SK-N-SH (cell line): Measurements from ENCODE around the gene ACD. TPM values are rescaled to one million over a fixed set of nuclear protein-coding genes. Genes with fewer than 3 reads are reported as not detected.

Experiments
- CTCF ChIA-PET: fragments of 300-600, 350-600 bp; formaldehyde crosslinking; extraction: SDS; loops from one replicate; lab custom pipeline; 2021; lab: Yijun Ruan, JAX
- POLR2A ChIA-PET: fragments of 350-600 bp; sonication (Branson Sonifier 250); formaldehyde crosslinking; extraction: SDS; loops from one replicate; lab custom pipeline; 2020; ENCODE audit warnings: antibody characterized with exemption, inconsistent platforms; lab: Yijun Ruan, JAX
- DNase-seq: peaks from one replicate; pipeline ENCODE4 v3.0.0; 2012
- H2AFZ ChIP-seq: fragments of 200-600 bp; sonication (generic); 2 replicates; pipeline ENCODE4 v1.8.1; 2016; ENCODE audit warnings: antibody characterized with exemption, mild to moderate bottlenecking, low read depth
- H3F3A ChIP-seq: fragments of 200-600 bp; sonication (generic); replicated peaks from 2 replicates; pipeline ENCODE3; 2016; ENCODE audit warnings: antibody characterized with exemption, mild to moderate bottlenecking; ENCODE audit not compliant: insufficient read depth
- H3K27ac ChIP-seq, 2 experiments: fragments of 200-500 bp in 1 of 2; fragments of 200-600 bp in 1 of 2; sonication (Bioruptor generic) in 1 of 2; sonication (generic), shearing (Covaris generic) in 1 of 2; 2 replicates each; pipeline versions ENCODE4 v1.5.1 to v1.6.1; 2014 to 2016; ENCODE audit warnings: low read depth in 2 of 2, inconsistent platforms in 1 of 2, low read length in 1 of 2, mild to moderate bottlenecking in 1 of 2, mixed read lengths in 1 of 2
- H3K27me3 ChIP-seq: fragments of 200-600 bp; sonication (generic), shearing (Covaris generic); 2 replicates; pipeline ENCODE4 v1.6.1; 2016; ENCODE audit warnings: mixed run types; ENCODE audit not compliant: insufficient read depth
- H3K36me3 ChIP-seq, 2 experiments: fragments of 200-500 bp in 1 of 2; fragments of 200-600 bp in 1 of 2; sonication (Bioruptor generic) in 1 of 2; sonication (generic) in 1 of 2; replicated peaks in 1 of 2; 2 replicates each; pipeline versions ENCODE3 to v1.5.1; 2014 to 2016; ENCODE audit warnings: low read length in 1 of 2, mild to moderate bottlenecking in 1 of 2; ENCODE audit not compliant: insufficient read depth in 2 of 2, control insufficient read depth in 1 of 2
- H3K4me1 ChIP-seq, 2 experiments: fragments of 200-500 bp in 1 of 2; fragments of 200-600 bp in 1 of 2; sonication (Bioruptor generic) in 1 of 2; sonication (generic), shearing (Covaris generic) in 1 of 2; 2 replicates each; pipeline versions ENCODE4 v1.5.1 to v1.6.1; 2014 to 2016; ENCODE audit warnings: low read depth in 1 of 2, low read length in 1 of 2, mixed run types in 1 of 2; ENCODE audit not compliant: insufficient read depth in 2 of 2, control insufficient read depth in 1 of 2
- H3K4me2 ChIP-seq: fragments of 200-600 bp; sonication (generic), shearing (Covaris generic); 2 replicates; pipeline ENCODE4 v1.6.1; 2017; ENCODE audit warnings: mixed run types
- H3K4me3 ChIP-seq, 2 experiments: fragments of 200-500 bp in 1 of 2; fragments of 200-600 bp in 1 of 2; sonication (Bioruptor generic) in 1 of 2; sonication (generic), shearing (Covaris generic) in 1 of 2; 2 replicates each; pipeline versions ENCODE4 v1.5.1 to v1.8.1; 2014 to 2016; ENCODE audit warnings: low read depth in 2 of 2, inconsistent platforms in 1 of 2, low read length in 1 of 2, mild to moderate bottlenecking in 1 of 2, mixed read lengths in 1 of 2, moderate library complexity in 1 of 2
- H3K79me2 ChIP-seq: fragments of 200-600 bp; sonication (generic); 2 replicates; pipeline ENCODE4 v1.8.1; 2017; ENCODE audit warnings: mild to moderate bottlenecking; ENCODE audit not compliant: insufficient read depth
- H3K9ac ChIP-seq: fragments of 200-600 bp; sonication (generic); 2 replicates; pipeline ENCODE4 v1.6.1; 2017; ENCODE audit warnings: mixed run types
- H3K9me2 ChIP-seq: fragments of 200-600 bp; sonication (generic); 2 replicates; pipeline ENCODE4 v1.6.1; 2017; ENCODE audit warnings: mixed run types
- H3K9me3 ChIP-seq: fragments of 200-600 bp; sonication (generic); 2 replicates; pipeline ENCODE4 v1.6.1; 2017; ENCODE audit warnings: mixed run types, mild to moderate bottlenecking, moderate library complexity
- H4K20me1 ChIP-seq: fragments of 200-600 bp; sonication (generic); 2 replicates; pipeline ENCODE4 v1.6.1; 2017; ENCODE audit warnings: mild to moderate bottlenecking, mixed run types; ENCODE audit not compliant: insufficient read depth
- CTCF ChIP-seq: fragments of 200-600 bp; sonication (generic); IDR thresholded peaks from 2 replicates; pipeline ENCODE4 v1.6.1; 2017; ENCODE audit warnings: antibody characterized with exemption, mild to moderate bottlenecking, moderate library complexity
- EP300 ChIP-seq, 2 experiments: IDR thresholded peaks; 2 replicates each; pipeline versions ENCODE4 v1.4.0 to v1.6.1; 2012; ENCODE audit warnings: borderline replicate concordance in 1 of 2, low read depth in 1 of 2, low read length in 1 of 2
- EZH2phosphoT487 ChIP-seq: fragments of 200-600 bp; sonication (generic); IDR thresholded peaks from 2 replicates; pipeline ENCODE4 v1.6.1; 2017; ENCODE audit warnings: low read depth, mixed run types, mild to moderate bottlenecking, antibody characterized with exemption, moderate library complexity, borderline replicate concordance
- FOSL2 ChIP-seq: IDR thresholded peaks from 2 replicates; pipeline ENCODE4 v1.4.0; 2012; ENCODE audit warnings: low read depth, mild to moderate bottlenecking, moderate library complexity, borderline replicate concordance
- FOXJ3 ChIP-seq: sonication (generic); formaldehyde crosslinking; IDR thresholded peaks from 2 replicates; pipeline ENCODE4 v1.5.1; 2020; ENCODE audit warnings: mild to moderate bottlenecking, missing genetic modification reagents
- GABPA ChIP-seq: IDR thresholded peaks from 2 replicates; pipeline ENCODE4 v1.4.0; 2012; ENCODE audit warnings: low read depth, mild to moderate bottlenecking
- GATA2 ChIP-seq: sonication (generic); formaldehyde crosslinking; IDR thresholded peaks from 2 replicates; pipeline ENCODE4 v1.5.0; 2020; ENCODE audit warnings: mild to moderate bottlenecking, missing genetic modification reagents
- IRF3 ChIP-seq: fragments of 150-350 bp; IDR thresholded peaks from 2 replicates; pipeline ENCODE4 v1.6.1; 2016; ENCODE audit warnings: mild to moderate bottlenecking, low read depth, low read length
- JUND ChIP-seq: IDR thresholded peaks from 2 replicates; pipeline ENCODE4 v1.4.0; 2012
- NFIC ChIP-seq: IDR thresholded peaks from 2 replicates; pipeline ENCODE4 v1.4.0; 2012; ENCODE audit warnings: borderline replicate concordance
- NRF1 ChIP-seq: IDR thresholded peaks from 2 replicates; pipeline ENCODE4 v1.6.1; 2012; ENCODE audit warnings: low read depth, mild to moderate bottlenecking, low read length
- REST ChIP-seq: IDR thresholded peaks from 2 replicates; pipeline ENCODE4 v1.6.1; 2012; ENCODE audit warnings: mild to moderate bottlenecking, low read depth, low read length, moderate library complexity
- TEAD4 ChIP-seq: IDR thresholded peaks from 2 replicates; pipeline ENCODE4 v1.4.0; 2012; ENCODE audit warnings: mild to moderate bottlenecking, borderline replicate concordance; ENCODE audit not compliant: insufficient read depth
- WGBS: methylation state at CpG from one replicate; pipeline ENCODE4 v1.1.6; 2017; ENCODE audit warnings: low lambda C conversion rate; 5-methylcytosine and 5-hydroxymethylcytosine counted together
- polyA plus RNA-seq, 3 experiments: library from polyadenylated mRNA; depleted of rRNA; stranded (reverse); fragments of >200 nt; gene quantifications; 2 replicates each; pipeline ENCODE4 v1.2.3, GENCODE V29; 2012
- TF ChIP-seq, protein P1 (sequence below): IDR thresholded peaks from 2 replicates; pipeline ENCODE4 v1.4.0; 2012; ENCODE audit warnings: low read depth, borderline replicate concordance
- TF ChIP-seq, protein P2 (sequence below): fragments of 150-350 bp; IDR thresholded peaks from 2 replicates; pipeline ENCODE4 v1.6.1; 2017; ENCODE audit warnings: antibody characterized with exemption, low read length, low read depth, borderline replicate concordance

Gene ACD
- polyA plus RNA-seq, 1 of the 3 experiments (the other 2 are of a cell fraction) = 37.8 TPM

DNA sequence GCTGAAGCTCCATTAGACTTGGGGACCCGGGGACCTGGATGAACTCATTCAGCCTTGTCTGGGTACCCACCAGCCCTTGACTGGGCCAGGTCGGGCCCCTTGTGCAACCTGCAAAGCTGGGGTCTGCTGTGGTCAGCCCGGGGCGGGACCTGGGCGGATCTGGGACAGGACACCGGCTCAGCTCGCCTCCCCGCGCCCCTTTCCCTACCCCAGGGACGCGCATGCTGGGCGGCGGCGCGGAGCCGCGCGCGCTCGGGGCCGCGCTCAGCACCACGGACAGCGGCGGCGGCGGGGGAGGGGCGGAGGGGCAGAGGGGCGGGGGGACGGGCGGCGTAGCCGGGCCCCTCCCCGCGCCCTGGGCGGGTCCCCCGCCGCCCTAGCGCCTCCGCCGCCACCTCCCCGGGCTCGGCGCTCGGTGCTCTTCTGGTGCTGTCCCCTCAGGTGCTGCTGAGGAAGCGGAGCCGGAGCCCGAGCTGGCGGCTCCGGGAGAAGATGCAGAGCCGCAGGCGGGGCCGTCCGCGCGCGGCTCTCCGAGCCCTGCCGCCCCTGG, 7.4 kb downstream of the ACD start:
- H3K4me2 ChIP-seq = peak overlapping the region; percentile 94; the same call in 1 of the 2 replicates
- peak; percentile 95 for DNase-seq
- H3F3A ChIP-seq = peaks cover 4% of the 10 kb centered on the region
- TF ChIP-seq EZH2phosphoT487 = no peak
- peak; percentile 93 for TF ChIP-seq REST
- H3K9me2 ChIP-seq = no peaks in the 10 kb centered on the region
- peaks cover 4% of the 10 kb centered on the region; the same call in 1 of the 2 replicates for H4K20me1 ChIP-seq
- no peaks in the 10 kb centered on the region for H3K79me2 ChIP-seq
- peaks cover 0 to 10% of the 10 kb centered on the region in 2 experiments; a peak in 1 of 4 replicates for H3K4me1 ChIP-seq
- H3K27me3 ChIP-seq = no peaks in the 10 kb centered on the region
- ChIA-PET CTCF (interaction anchor here (0.7 to 16.5 kb wide), 10 partner anchors 8 to 131 kb away, joined by 3 to 263 read pairs (median 4); partner anchors contain the start of gene CTCF), POLR2A (interaction anchor here (1.2 kb wide), 1 partner anchor 154 kb away, joined by 3 read pairs; the partner anchor contains the start of gene TSNAXIP1)
- H3K27ac ChIP-seq = peak overlapping the region in 1 of 2 experiments; percentile 64; a peak in 1 of 4 replicates
- peaks cover 0 to 7% of the 10 kb centered on the region in 2 experiments for H3K36me3 ChIP-seq
- H3K4me3 ChIP-seq = peak overlapping the region; percentile 64 to 82
- H3K9me3 ChIP-seq = no peaks in the 10 kb centered on the region
- H3K9ac ChIP-seq = no peak overlapping the region; the same call in 1 of the 2 replicates
- WGBS = no CpG with 5 or more reads among the region's 59 CpGs
- H2AFZ ChIP-seq = no peak overlapping the region

GRCh38 chr16:67651847-67652246, 8.2 kb downstream of the ACD start:
- H3K4me1 ChIP-seq = peaks cover 0 to 10% of the 10 kb centered on the region in 2 experiments; a peak in 1 of 4 replicates
- H3K9me3 ChIP-seq = no peaks in the 10 kb centered on the region
- peak; percentile 39 for DNase-seq
- H3K9ac ChIP-seq = no peak overlapping the region
- H2AFZ ChIP-seq = no peak overlapping the region
- H3K4me3 ChIP-seq = no peak overlapping the region
- peaks cover 4% of the 10 kb centered on the region; the same call in 1 of the 2 replicates for H4K20me1 ChIP-seq
- WGBS = no CpG with 5 or more reads among the region's 4 CpGs
- H3F3A ChIP-seq = peaks cover 4% of the 10 kb centered on the region
- TF ChIP-seq IRF3 = no peak
- no peak for TF ChIP-seq FOXJ3 (CRISPR knock-in tag)
- no peak for TF ChIP-seq FOSL2
- TF ChIP-seq, protein P1, sequence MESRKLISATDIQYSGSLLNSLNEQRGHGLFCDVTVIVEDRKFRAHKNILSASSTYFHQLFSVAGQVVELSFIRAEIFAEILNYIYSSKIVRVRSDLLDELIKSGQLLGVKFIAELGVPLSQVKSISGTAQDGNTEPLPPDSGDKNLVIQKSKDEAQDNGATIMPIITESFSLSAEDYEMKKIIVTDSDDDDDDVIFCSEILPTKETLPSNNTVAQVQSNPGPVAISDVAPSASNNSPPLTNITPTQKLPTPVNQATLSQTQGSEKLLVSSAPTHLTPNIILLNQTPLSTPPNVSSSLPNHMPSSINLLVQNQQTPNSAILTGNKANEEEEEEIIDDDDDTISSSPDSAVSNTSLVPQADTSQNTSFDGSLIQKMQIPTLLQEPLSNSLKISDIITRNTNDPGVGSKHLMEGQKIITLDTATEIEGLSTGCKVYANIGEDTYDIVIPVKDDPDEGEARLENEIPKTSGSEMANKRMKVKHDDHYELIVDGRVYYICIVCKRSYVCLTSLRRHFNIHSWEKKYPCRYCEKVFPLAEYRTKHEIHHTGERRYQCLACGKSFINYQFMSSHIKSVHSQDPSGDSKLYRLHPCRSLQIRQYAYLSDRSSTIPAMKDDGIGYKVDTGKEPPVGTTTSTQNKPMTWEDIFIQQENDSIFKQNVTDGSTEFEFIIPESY = no peak
- TF ChIP-seq EP300 (IDR thresholded peaks at IDR 0.05; ENCODE audit: borderline replicate concordance in 1 of 2, low read depth in 1 of 2, low read length in 1 of 2) = no peak
- TF ChIP-seq CTCF = no peak
- no peak for TF ChIP-seq TEAD4
- TF ChIP-seq GABPA = no peak
- no peak for TF ChIP-seq JUND
- TF ChIP-seq NFIC = no peak
- no peak for TF ChIP-seq NRF1
- TF ChIP-seq, protein P2, sequence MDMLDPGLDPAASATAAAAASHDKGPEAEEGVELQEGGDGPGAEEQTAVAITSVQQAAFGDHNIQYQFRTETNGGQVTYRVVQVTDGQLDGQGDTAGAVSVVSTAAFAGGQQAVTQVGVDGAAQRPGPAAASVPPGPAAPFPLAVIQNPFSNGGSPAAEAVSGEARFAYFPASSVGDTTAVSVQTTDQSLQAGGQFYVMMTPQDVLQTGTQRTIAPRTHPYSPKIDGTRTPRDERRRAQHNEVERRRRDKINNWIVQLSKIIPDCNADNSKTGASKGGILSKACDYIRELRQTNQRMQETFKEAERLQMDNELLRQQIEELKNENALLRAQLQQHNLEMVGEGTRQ = no peak
- no peak for TF ChIP-seq GATA2 (CRISPR knock-in tag)
- TF ChIP-seq, all 33 proteins: peak for 0
- Histone ChIP-seq H3K79me2 (no peaks in the 10 kb centered on the region), H3K9me2 (no peaks in the 10 kb centered on the region), H3K27ac (no peak overlapping the region), H3K4me2 (no peak overlapping the region), H3K36me3 (peaks cover 0 to 3% of the 10 kb centered on the region in 2 experiments), H3K27me3 (no peaks in the 10 kb centered on the region)
- POLR2A ChIA-PET = interaction anchor here (0.7 to 1.2 kb wide), 2 partner anchors 8 to 155 kb away, joined by 3 read pairs; partner anchors contain the start of genes ACD and TSNAXIP1
- CTCF ChIA-PET = interaction anchor here (0.7 to 16.5 kb wide), 8 partner anchors 8 to 130 kb away, joined by 3 to 263 read pairs (median 4); partner anchors contain the start of gene CTCF
